HG02870 (cell line): Measurements from ENCODE around the gene ARPIN.
"Not testable (repeated sequence)": the region's sequence is repeated elsewhere in the genome, so short reads cannot be mapped to it uniquely, and the experiment has no call there.

Source experiments
- ATAC-seq: cut with Tn5 transposase; IDR thresholded peaks from one replicate; pipeline ENCODE4 v1.9.1; 2021; ENCODE audit warnings: mild to moderate bottlenecking, moderate library complexity; ENCODE audit not compliant: unreplicated experiment

The ARPIN gene

GRCh38 chr15:89912674-89913396 is at the start of gene ARPIN:
Gene ARPIN (minus strand): TSS chr15:89912952. CDS start chr15:89912835, 117 bp downstream.
- ATAC-seq: no peak

- ATAC-seq: no peak
Measured at GRCh38 chr15:89958107-89958805, 45.5 kb upstream of the ARPIN start.

- not testable (repeated sequence) for ATAC-seq
Measured at GRCh38 chr15:89955449-89955998, 42.8 kb upstream of the ARPIN start.

GRCh38 chr15:89954541-89954940 is 41.8 kb upstream of the ARPIN start:
- no peak for ATAC-seq

GRCh38 chr15:89948796-89949195 is 36.0 kb upstream of the ARPIN start:
- no peak for ATAC-seq

GRCh38 chr15:89947385-89947784 is 34.6 kb upstream of the ARPIN start:
- ATAC-seq: no peak

- no peak for ATAC-seq
Measured at GRCh38 chr15:89946681-89947299, 34.0 kb upstream of the ARPIN start.

GRCh38 chr15:89943721-89944120 is 31.0 kb upstream of the ARPIN start:
- ATAC-seq: not testable (repeated sequence)

GRCh38 chr15:89939910-89940309 is 27.2 kb upstream of the ARPIN start:
- no peak for ATAC-seq

GRCh38 chr15:89939377-89939776 is 26.6 kb upstream of the ARPIN start:
- not testable (repeated sequence) for ATAC-seq

GRCh38 chr15:89937365-89938350 is 24.9 kb upstream of the ARPIN start:
- ATAC-seq: no peak

- no peak for ATAC-seq
Measured at GRCh38 chr15:89936786-89937265, 24.1 kb upstream of the ARPIN start.

GRCh38 chr15:89936051-89936785 is 23.5 kb upstream of the ARPIN start:
- no peak for ATAC-seq

- ATAC-seq: no peak
Measured at GRCh38 chr15:89932880-89933279, 20.1 kb upstream of the ARPIN start.

- no peak for ATAC-seq
Measured at GRCh38 chr15:89928421-89928820, 15.7 kb upstream of the ARPIN start.

GRCh38 chr15:89926158-89926557 is 13.4 kb upstream of the ARPIN start:
- no peak for ATAC-seq

- no peak for ATAC-seq
Measured at GRCh38 chr15:89917442-89918101, 4.8 kb upstream of the ARPIN start.

- no peak for ATAC-seq
Measured at GRCh38 chr15:89916660-89917059, 3.9 kb upstream of the ARPIN start.

GRCh38 chr15:89912145-89912673 is 543 bp downstream of the ARPIN start:
- ATAC-seq: no peak
